Liver (tissue), 9 donors: ENCODE measurements around the gene ZFAND3. TPM values are rescaled to one million over a fixed set of nuclear protein-coding genes. Genes with fewer than 3 reads are reported as not detected.

ENCODE experiments used
- DNase-seq: peaks from one replicate; pipeline ENCODE4 v3.0.0-alpha.2; 2017; ENCODE audit warnings: low spot score
- H3K27ac ChIP-seq, 2 donors: one replicate each; pipeline ENCODE4 v1.7.0; 2013; ENCODE audit warnings: inconsistent platforms in 2 of 2, low read length in 2 of 2, control low read depth in 1 of 2, low read depth in 1 of 2, mild to moderate bottlenecking in 1 of 2
- H3K27me3 ChIP-seq, 4 donors: one replicate each; pipeline versions ENCODE4 v1.6.1 to v1.7.0; 2013; ENCODE audit warnings: low read length in 3 of 4, inconsistent platforms in 1 of 4, mild to moderate bottlenecking in 1 of 4, moderate library complexity in 1 of 4; ENCODE audit not compliant: control insufficient read depth in 4 of 4, insufficient read depth in 4 of 4
- H3K36me3 ChIP-seq, 4 donors: one replicate each; pipeline versions ENCODE4 v1.6.1 to v1.7.0; 2013; ENCODE audit warnings: low read length in 3 of 4, mild to moderate bottlenecking in 3 of 4, low read depth in 1 of 4, moderate library complexity in 1 of 4; ENCODE audit not compliant: control insufficient read depth in 4 of 4, insufficient read depth in 3 of 4
- H3K4me1 ChIP-seq, 4 donors: one replicate each; pipeline versions ENCODE4 v1.6.1 to v1.7.0; 2013; ENCODE audit warnings: low read length in 3 of 4, mild to moderate bottlenecking in 3 of 4, moderate library complexity in 1 of 4; ENCODE audit not compliant: control insufficient read depth in 4 of 4, insufficient read depth in 4 of 4
- H3K4me3 ChIP-seq, 3 donors: one replicate each; pipeline versions ENCODE4 v1.6.1 to v1.7.0; 2013; ENCODE audit warnings: low read length in 3 of 3, control low read depth in 1 of 3, low read depth in 1 of 3, mild to moderate bottlenecking in 1 of 3
- H3K9ac ChIP-seq, 2 donors: one replicate each; pipeline ENCODE4 v1.7.0; 2013; ENCODE audit warnings: low read length in 2 of 2, mild to moderate bottlenecking in 2 of 2, moderate library complexity in 2 of 2, control low read depth in 1 of 2, low read depth in 1 of 2
- H3K9me3 ChIP-seq, 4 donors: one replicate each; pipeline versions ENCODE4 v1.6.1 to v1.7.0; 2013; ENCODE audit warnings: low read length in 3 of 4; ENCODE audit not compliant: control insufficient read depth in 4 of 4
- EGR1 ChIP-seq, 2 donors: IDR thresholded peaks; 2 replicates each; pipeline ENCODE4 v1.6.1; 2016 to 2018; ENCODE audit warnings: antibody characterized with exemption in 2 of 2, low read depth in 2 of 2
- FOXA1 ChIP-seq: IDR thresholded peaks from 2 replicates; pipeline ENCODE4 v1.6.1; 2016; ENCODE audit warnings: antibody characterized with exemption
- FOXA2 ChIP-seq: IDR thresholded peaks from 2 replicates; pipeline ENCODE4 v1.6.1; 2016; ENCODE audit warnings: antibody characterized with exemption
- GABPA ChIP-seq, 2 donors: IDR thresholded peaks in 1 of 2; conservative IDR thresholded peaks in 1 of 2; 2 replicates each; pipeline ENCODE4 v1.6.1; 2016; ENCODE audit warnings: antibody characterized with exemption in 2 of 2, mild to moderate bottlenecking in 1 of 2, moderate library complexity in 1 of 2
- HNF4A ChIP-seq, 2 donors: conservative IDR thresholded peaks; 2 replicates each; pipeline ENCODE4 v1.6.1; 2016; ENCODE audit warnings: antibody characterized with exemption in 2 of 2, mild to moderate bottlenecking in 2 of 2
- HNF4G ChIP-seq: IDR thresholded peaks from 2 replicates; pipeline ENCODE4 v1.6.1; 2016; ENCODE audit warnings: antibody characterized with exemption
- JUND ChIP-seq, 2 donors: IDR thresholded peaks; 2 replicates each; pipeline ENCODE4 v1.6.1; 2016; ENCODE audit warnings: antibody characterized with exemption in 2 of 2
- NR2F2 ChIP-seq: IDR thresholded peaks from 2 replicates; pipeline ENCODE4 v1.6.1; 2016; ENCODE audit warnings: antibody characterized with exemption
- RAD21 ChIP-seq, 2 donors: IDR thresholded peaks; 2 replicates each; pipeline ENCODE4 v1.6.1; 2016; ENCODE audit warnings: antibody characterized with exemption in 2 of 2, mild to moderate bottlenecking in 2 of 2
- RXRA ChIP-seq, 2 donors: IDR thresholded peaks; 2 replicates each; pipeline ENCODE4 v1.6.1; 2017 to 2018; ENCODE audit warnings: antibody characterized with exemption in 2 of 2, mild to moderate bottlenecking in 1 of 2
- SP1 ChIP-seq: IDR thresholded peaks from 2 replicates; pipeline ENCODE4 v1.6.1; 2018; ENCODE audit warnings: antibody characterized with exemption, mild to moderate bottlenecking
- TAF1 ChIP-seq: conservative IDR thresholded peaks from 2 replicates; pipeline ENCODE4 v1.6.1; 2016; ENCODE audit warnings: antibody characterized with exemption, mild to moderate bottlenecking
- YY1 ChIP-seq: IDR thresholded peaks from 2 replicates; pipeline ENCODE4 v1.6.1; 2016; ENCODE audit warnings: antibody characterized with exemption, mild to moderate bottlenecking
- WGBS: extraction: QIAGEN DNeasy Blood & Tissue Kit; methylation state at CpG from one replicate; pipeline ENCODE4 v1.1.7; 2013; 5-methylcytosine and 5-hydroxymethylcytosine counted together
- polyA plus RNA-seq, 2 donors: library from polyadenylated mRNA; stranded (reverse) in 1 of 2; unstranded in 1 of 2; fragments of 200-250 nt in 1 of 2; fragments of >200 nt in 1 of 2; fragmentation: Nextera tagmentation in 1 of 2; extraction: Ambion mirVana in 1 of 2; gene quantifications; one replicate each; pipeline versions ENCODE4 v1.2.1 to v1.2.3, GENCODE V29; 2013 to 2015
- total RNA-seq, 2 donors: library from RNA; depleted of rRNA; stranded (reverse); fragments of >200 nt; gene quantifications; one replicate each; pipeline ENCODE4 v1.2.3, GENCODE V29; 2014
- TF ChIP-seq, protein P1 (sequence below): IDR thresholded peaks from 2 replicates; pipeline ENCODE4 v1.6.1; 2016; ENCODE audit warnings: antibody characterized with exemption
- TF ChIP-seq, protein P2 (sequence below): fragments of 150-350 bp; IDR thresholded peaks from 2 replicates; pipeline ENCODE4 v1.5.1; 2017; ENCODE audit warnings: improper control_type of control experiment, low read depth, low read length; ENCODE audit not compliant: missing input control
- TF ChIP-seq, protein P3 (sequence below): IDR thresholded peaks from 2 replicates; pipeline ENCODE4 v1.6.1; 2016; ENCODE audit warnings: antibody characterized with exemption, mild to moderate bottlenecking
- TF ChIP-seq, protein P4 (sequence below): IDR thresholded peaks from 2 replicates; pipeline ENCODE4 v1.6.1; 2016; ENCODE audit warnings: antibody characterized with exemption
- TF ChIP-seq, protein P5 (sequence below): IDR thresholded peaks from 2 replicates; pipeline ENCODE4 v1.6.1; 2016; ENCODE audit warnings: antibody characterized with exemption
- donor health status: healthy.
- donor health status: healthy.
- donor health status: healthy.
- donor health status: healthy.
- donor health status: healthy.

Gene ZFAND3
- total and polyA plus RNA-seq, 4 donors = 7.7 to 37.5 (median 23.1) TPM

DNA sequence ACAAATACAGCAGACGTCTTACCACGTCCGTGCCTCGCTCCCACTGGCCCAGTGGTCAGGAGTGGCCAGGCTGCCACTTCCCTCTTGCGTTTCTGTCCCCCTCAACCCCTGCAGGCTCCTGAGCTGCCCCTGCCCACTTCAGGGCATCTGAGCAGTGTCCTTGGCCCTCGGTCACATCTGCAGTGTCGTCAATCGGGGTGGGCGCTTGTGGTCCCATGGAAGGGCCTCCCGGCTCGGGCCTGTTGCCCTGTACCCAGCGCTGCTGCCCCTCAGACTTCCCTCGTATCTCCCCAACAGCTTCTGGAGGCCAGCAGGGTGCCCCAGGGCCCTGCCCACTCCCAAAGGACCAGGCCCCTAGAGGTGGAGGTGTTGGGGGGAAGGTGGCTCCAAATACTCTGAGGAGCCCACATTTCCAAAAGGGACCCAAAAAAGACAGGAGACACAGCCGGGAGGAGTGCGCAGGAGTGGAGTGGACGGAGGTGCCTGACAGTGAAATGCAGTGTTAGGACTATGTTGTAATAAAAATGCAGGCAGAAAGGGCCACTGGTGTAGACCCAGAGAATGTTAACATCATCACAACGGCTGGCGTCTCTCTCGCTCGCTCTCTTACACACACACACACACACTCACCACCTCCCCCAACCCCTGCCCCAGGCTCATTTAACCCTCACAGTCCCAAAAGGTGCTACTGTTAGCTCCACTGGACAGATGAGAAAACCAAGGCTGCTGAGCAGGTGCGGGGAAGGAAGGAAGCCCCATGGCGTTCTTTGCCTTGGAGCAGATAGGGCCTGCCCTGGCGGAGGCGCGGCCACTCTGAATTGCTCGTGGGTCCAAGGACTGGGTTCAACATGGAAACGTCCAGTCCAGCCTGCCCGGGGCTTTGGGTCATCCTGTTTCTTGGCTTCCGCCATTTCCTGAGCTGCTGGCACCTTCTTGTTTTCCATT, 343.9 kb downstream of the ZFAND3 start:
- no peak for DNase-seq
- H3K9ac ChIP-seq = no peak overlapping the region
- H3K4me1 ChIP-seq = peaks cover 8 to 21% (median 12%) of the 10 kb centered on the region in 4 donors
- H3K27ac ChIP-seq = peak overlapping the region; percentile 46 to 82
- H3K27me3 ChIP-seq = no peaks in the 10 kb centered on the region
- WGBS = 69% methylated on average over 29 of the region's 29 CpGs
- H3K4me3 ChIP-seq = no peak overlapping the region
- TF ChIP-seq EGR1 (IDR thresholded peaks at IDR 0.05; ENCODE audit: low read depth in 2 of 2) (no peak), GABPA (IDR thresholded peaks at IDR 0.05 in 1 of 2, conservative IDR thresholded peaks at IDR 0.05 in 1 of 2) (no peak)
- H3K9me3 ChIP-seq = no peaks in the 10 kb centered on the region
- no peaks in the 10 kb centered on the region for H3K36me3 ChIP-seq

DNA sequence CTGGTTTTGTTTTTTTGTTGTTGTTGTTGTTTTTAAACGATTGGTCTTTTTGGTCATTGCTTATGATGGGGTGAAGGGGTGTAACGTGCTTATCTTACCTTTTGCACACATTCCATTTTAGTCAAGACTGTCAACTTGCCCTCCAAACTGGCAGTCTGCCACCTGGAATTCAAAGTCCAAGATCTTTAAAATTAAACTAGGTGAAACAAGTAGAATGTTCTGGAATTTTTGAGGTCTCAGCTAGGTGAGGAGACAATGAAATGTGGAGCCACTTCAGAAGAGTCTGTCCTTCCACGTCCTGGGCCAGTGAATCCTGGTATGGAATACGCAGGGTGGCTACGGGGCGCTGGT, 344.6 kb downstream of the ZFAND3 start:
- WGBS = 68% methylated on average over 6 of the region's 6 CpGs

More for the DNA sequence above, 344.6 kb downstream of the ZFAND3 start:
- Histone ChIP-seq H3K9ac (no peak overlapping the region), H3K4me1 (peaks cover 8 to 21% (median 12%) of the 10 kb centered on the region in 4 donors), H3K27ac (peak overlapping the region; percentile 46 to 82), H3K9me3 (no peaks in the 10 kb centered on the region), H3K4me3 (no peak overlapping the region), H3K27me3 (no peaks in the 10 kb centered on the region), H3K36me3 (no peaks in the 10 kb centered on the region)
- no peak for DNase-seq
- TF ChIP-seq SP1 (no peak), HNF4G (no peak), GABPA (IDR thresholded peaks at IDR 0.05 in 1 of 2, conservative IDR thresholded peaks at IDR 0.05 in 1 of 2) (no peak), EGR1 (IDR thresholded peaks at IDR 0.05; ENCODE audit: low read depth in 2 of 2) (no peak), FOXA1 (no peak), JUND (IDR thresholded peaks at IDR 0.05) (no peak), HNF4A (conservative IDR thresholded peaks at IDR 0.05) (peak; percentile 78 to 85), FOXA2 (no peak), RAD21 (IDR thresholded peaks at IDR 0.05) (peak; percentile 8 to 35), TAF1 (no peak), YY1 (peak; percentile 78), RXRA (IDR thresholded peaks at IDR 0.05) (peak; percentile 29 to 77), NR2F2 (no peak)
- TF ChIP-seq, protein P1, sequence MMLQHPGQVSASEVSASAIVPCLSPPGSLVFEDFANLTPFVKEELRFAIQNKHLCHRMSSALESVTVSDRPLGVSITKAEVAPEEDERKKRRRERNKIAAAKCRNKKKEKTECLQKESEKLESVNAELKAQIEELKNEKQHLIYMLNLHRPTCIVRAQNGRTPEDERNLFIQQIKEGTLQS = no peak
- TF ChIP-seq, protein P2, sequence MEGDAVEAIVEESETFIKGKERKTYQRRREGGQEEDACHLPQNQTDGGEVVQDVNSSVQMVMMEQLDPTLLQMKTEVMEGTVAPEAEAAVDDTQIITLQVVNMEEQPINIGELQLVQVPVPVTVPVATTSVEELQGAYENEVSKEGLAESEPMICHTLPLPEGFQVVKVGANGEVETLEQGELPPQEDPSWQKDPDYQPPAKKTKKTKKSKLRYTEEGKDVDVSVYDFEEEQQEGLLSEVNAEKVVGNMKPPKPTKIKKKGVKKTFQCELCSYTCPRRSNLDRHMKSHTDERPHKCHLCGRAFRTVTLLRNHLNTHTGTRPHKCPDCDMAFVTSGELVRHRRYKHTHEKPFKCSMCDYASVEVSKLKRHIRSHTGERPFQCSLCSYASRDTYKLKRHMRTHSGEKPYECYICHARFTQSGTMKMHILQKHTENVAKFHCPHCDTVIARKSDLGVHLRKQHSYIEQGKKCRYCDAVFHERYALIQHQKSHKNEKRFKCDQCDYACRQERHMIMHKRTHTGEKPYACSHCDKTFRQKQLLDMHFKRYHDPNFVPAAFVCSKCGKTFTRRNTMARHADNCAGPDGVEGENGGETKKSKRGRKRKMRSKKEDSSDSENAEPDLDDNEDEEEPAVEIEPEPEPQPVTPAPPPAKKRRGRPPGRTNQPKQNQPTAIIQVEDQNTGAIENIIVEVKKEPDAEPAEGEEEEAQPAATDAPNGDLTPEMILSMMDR = no peak
- TF ChIP-seq, protein P3, sequence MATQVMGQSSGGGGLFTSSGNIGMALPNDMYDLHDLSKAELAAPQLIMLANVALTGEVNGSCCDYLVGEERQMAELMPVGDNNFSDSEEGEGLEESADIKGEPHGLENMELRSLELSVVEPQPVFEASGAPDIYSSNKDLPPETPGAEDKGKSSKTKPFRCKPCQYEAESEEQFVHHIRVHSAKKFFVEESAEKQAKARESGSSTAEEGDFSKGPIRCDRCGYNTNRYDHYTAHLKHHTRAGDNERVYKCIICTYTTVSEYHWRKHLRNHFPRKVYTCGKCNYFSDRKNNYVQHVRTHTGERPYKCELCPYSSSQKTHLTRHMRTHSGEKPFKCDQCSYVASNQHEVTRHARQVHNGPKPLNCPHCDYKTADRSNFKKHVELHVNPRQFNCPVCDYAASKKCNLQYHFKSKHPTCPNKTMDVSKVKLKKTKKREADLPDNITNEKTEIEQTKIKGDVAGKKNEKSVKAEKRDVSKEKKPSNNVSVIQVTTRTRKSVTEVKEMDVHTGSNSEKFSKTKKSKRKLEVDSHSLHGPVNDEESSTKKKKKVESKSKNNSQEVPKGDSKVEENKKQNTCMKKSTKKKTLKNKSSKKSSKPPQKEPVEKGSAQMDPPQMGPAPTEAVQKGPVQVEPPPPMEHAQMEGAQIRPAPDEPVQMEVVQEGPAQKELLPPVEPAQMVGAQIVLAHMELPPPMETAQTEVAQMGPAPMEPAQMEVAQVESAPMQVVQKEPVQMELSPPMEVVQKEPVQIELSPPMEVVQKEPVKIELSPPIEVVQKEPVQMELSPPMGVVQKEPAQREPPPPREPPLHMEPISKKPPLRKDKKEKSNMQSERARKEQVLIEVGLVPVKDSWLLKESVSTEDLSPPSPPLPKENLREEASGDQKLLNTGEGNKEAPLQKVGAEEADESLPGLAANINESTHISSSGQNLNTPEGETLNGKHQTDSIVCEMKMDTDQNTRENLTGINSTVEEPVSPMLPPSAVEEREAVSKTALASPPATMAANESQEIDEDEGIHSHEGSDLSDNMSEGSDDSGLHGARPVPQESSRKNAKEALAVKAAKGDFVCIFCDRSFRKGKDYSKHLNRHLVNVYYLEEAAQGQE = no peak
- TF ChIP-seq, protein P4, sequence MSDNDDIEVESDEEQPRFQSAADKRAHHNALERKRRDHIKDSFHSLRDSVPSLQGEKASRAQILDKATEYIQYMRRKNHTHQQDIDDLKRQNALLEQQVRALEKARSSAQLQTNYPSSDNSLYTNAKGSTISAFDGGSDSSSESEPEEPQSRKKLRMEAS = no peak
- TF ChIP-seq, protein P5, sequence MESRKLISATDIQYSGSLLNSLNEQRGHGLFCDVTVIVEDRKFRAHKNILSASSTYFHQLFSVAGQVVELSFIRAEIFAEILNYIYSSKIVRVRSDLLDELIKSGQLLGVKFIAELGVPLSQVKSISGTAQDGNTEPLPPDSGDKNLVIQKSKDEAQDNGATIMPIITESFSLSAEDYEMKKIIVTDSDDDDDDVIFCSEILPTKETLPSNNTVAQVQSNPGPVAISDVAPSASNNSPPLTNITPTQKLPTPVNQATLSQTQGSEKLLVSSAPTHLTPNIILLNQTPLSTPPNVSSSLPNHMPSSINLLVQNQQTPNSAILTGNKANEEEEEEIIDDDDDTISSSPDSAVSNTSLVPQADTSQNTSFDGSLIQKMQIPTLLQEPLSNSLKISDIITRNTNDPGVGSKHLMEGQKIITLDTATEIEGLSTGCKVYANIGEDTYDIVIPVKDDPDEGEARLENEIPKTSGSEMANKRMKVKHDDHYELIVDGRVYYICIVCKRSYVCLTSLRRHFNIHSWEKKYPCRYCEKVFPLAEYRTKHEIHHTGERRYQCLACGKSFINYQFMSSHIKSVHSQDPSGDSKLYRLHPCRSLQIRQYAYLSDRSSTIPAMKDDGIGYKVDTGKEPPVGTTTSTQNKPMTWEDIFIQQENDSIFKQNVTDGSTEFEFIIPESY = no peak
